ES-I3 (cell line): ENCODE data around the gene CBX5.
A peak's percentile ranks its signal among the peaks of the same experiment; 100 is the strongest.

Experiments
- H3K36me3 ChIP-seq: 2 replicates; pipeline ENCODE4 v1.6.1; 2013; ENCODE audit warnings: mild to moderate bottlenecking, low read length, control low read depth, moderate library complexity; ENCODE audit not compliant: insufficient read depth
- H3K4me1 ChIP-seq: 2 replicates; pipeline ENCODE4 v1.6.1; 2013; ENCODE audit warnings: mild to moderate bottlenecking, control low read depth, low read length; ENCODE audit not compliant: insufficient read depth
- H3K9ac ChIP-seq: 2 replicates; pipeline ENCODE4 v1.6.1; 2013; ENCODE audit warnings: low read depth, mild to moderate bottlenecking, low read length, moderate library complexity
- H3K9me3 ChIP-seq: 2 replicates; pipeline ENCODE4 v1.6.1; 2013; ENCODE audit warnings: mild to moderate bottlenecking, low read length, moderate library complexity; ENCODE audit not compliant: control insufficient read depth, insufficient read depth

The CBX5 gene

DNA sequence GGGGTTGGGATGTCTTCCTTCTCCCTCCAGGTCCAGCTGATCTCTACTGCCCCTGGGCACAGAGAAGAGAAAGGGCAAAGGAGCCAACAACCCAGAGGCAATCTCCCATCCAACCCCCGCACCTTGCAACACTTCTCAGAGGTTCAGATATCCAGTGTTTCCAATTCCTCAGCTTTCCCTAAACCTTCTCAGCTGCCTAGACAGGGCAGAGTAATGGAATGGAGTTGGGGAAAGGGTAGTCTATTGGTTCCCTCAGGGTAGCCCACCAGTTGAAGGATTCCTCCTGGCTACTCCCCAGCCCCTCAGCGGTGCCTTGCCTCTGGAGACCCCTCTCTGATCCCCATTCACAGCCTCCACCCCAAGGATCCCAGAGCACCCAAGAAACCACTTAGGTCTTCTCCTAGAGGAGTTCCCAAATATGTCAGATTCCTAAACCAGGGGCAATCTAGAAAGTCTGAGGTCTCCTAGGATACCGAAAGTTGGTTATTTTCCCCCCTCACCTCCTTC, 20.4 kb upstream of the CBX5 start:
- Histone ChIP-seq H3K9me3 (no peaks in the 10 kb centered on the region), H3K4me1 (peaks cover 34% of the 10 kb centered on the region), H3K9ac (peak overlapping the region; percentile 48; the same call in 1 of the 2 replicates), H3K36me3 (no peaks in the 10 kb centered on the region)

DNA sequence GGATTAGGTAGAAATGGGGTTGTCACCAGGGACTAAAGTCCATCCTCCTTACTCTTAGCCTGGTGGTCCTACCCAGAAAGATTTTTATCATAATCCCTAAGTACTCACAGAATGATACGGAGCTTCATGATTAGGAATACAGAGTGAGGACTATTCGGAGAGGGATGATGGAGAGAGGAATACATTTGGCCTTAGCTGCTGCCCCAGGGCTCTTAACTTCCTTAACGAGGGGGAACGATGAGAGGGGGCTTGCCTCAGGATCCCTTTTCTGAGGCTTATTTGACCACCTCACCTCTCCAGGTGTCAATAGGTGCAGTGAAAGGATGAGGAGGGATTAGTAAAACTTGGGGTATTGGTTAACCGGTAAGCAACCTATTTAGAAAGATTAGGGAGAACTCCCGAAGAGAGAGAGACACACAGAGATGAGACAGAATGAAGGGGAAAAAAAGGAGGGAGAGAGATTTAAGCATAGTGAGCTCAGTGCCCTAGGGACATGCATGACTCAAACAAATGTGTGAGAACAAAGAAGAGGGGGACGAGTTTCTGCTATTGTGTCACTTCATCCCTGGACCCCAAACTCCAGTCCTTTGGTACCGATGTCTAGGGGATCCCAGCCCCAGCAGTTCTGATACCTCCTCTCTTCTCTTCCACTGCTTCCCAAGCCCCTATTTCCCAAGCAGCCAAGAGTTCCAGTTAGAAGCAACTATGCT, 19.7 kb upstream of the CBX5 start:
- peak overlapping the region; percentile 25; the same call in 1 of the 2 replicates for H3K9ac ChIP-seq
- no peaks in the 10 kb centered on the region for H3K9me3 ChIP-seq
- H3K4me1 ChIP-seq, result peaks cover 34% of the 10 kb centered on the region
- no peaks in the 10 kb centered on the region for H3K36me3 ChIP-seq

DNA sequence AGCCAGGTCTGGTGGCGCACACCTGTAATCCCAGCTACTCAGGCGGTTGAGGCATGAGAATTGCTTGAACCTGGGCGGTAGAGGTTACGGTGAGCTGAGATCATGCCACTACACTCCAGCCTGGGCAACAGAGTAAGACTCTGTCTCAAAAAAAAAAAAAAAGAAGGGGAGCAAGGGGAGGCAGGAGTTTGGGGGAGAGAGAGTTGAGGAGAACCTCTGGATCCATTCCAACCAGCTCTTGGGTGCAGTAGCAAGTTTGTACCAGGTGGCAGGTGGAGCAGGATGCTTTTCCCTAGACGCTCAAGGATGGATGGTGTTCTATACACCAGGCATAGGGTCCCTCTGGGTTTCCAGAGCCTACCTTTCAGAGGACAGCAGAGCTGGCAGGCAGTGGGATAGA, 19.0 kb upstream of the CBX5 start:
- Histone ChIP-seq H3K4me1 (peaks cover 27% of the 10 kb centered on the region), H3K36me3 (no peaks in the 10 kb centered on the region), H3K9ac (no peak overlapping the region), H3K9me3 (no peaks in the 10 kb centered on the region)

DNA sequence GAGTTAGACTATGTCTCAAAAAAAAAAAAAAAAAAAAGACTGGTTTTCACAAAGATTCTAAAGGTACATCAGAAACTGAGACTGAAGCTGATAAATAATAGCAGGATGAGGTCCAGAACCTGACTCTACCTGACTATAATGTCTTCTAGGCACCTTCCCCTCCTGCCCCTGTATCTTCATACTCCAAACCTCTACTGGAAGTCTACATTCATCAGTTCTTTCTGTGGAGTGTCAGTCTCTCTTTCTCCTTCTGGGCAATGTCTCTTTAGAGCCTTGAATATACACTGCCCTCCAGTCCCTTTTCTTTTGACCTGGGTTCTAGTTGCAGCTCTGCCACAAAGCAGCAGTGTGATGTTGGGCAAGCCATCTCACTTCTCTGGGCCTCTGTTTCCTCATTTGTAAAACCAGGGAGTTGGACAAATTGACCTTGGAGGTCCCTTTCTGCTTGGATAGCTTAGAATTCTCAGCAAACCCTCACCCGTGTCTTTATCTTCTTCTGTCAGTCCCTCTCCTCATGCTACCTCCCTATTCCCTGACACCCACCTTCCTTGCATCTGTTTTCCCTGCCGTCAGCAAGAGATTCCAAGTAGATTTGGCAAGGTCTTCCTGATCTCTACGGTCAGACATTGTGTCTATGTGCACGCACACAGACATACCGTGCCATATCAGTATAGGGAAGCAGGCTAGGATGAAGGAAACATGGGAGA, 16.6 kb upstream of the CBX5 start:
- no peak overlapping the region for H3K9ac ChIP-seq
- no peaks in the 10 kb centered on the region for H3K36me3 ChIP-seq
- H3K4me1 ChIP-seq, result peaks cover 14% of the 10 kb centered on the region; the same call in 1 of the 2 replicates
- H3K9me3 ChIP-seq, result no peaks in the 10 kb centered on the region

DNA sequence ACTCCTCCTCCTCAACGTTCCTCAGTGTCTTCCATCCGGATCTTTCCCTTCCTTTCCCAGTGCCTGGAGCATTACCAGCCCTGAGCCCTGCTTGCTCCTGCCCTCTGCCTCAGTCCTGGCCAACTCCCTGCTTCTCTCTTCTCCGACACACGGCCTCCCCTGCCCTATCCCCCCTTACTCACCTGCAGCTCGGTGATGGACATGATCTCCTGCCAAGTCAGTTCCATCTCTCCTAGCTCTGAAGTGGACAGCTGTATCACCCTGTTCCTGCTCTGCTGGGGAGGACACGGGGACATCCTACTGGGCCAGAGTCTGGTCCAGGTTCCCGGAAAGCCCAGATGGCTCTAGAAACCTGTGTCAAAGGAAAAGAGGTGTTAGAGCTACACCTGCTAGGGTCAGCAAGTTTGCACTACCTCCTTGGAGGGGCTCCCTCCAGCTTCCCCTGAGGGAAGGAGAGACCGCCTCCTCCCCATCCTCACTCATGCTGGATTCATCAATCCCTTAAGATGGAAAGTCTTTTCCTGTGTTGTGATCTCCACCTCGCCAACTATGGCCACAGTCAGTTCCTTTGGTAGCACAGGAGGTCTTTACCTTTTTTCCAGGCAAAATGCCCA, 15.1 kb upstream of the CBX5 start:
- H3K9ac ChIP-seq, result no peak overlapping the region
- peaks cover 8% of the 10 kb centered on the region; the same call in 1 of the 2 replicates for H3K4me1 ChIP-seq

DNA sequence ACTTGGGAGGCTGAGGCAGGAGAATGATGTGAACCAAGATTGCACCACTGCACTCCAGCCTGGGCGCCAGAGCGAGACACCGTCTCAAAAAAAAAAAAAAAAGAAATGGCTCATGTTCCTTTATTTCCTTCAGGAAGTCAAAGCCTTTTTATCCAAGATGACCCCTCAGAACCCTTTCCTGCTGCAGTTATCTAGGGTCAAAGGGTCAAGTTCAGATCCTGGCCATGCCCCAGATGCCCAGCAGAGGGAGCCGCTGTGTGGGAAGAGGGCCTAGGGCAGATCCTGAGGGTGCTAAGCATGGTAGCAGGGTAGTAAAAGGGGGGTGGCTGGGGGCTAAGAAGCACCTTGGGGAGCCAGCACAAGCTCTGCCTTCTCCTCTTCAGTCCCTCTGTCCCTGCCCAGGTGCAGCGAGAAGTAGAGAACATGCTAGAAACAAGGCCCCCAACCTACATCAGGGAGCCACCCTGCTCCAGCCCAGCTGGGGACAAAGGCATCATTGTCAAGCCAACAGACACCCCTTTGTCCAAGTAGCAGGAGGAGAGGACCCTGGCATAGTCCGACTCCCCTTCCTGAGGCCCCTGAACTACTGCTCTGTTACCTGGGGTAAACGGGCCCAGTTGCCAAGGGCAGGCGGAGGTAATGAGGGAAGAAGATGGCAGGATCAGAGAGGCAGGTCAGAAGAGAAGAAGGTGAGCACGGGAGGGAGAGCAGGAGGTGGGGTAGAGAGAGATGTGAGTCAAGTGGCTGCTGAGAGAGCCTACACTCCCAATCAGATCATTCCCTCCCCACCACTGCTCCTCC, 14.4 kb upstream of the CBX5 start:
- Histone ChIP-seq H3K9me3 (no peaks in the 10 kb centered on the region), H3K36me3 (no peaks in the 10 kb centered on the region), H3K4me1 (peaks cover under 1% of the 10 kb centered on the region; the same call in 1 of the 2 replicates), H3K9ac (no peak overlapping the region)

More for the DNA sequence above, 15.1 kb upstream of the CBX5 start:
- H3K9me3 ChIP-seq, result no peaks in the 10 kb centered on the region
- no peaks in the 10 kb centered on the region for H3K36me3 ChIP-seq

DNA sequence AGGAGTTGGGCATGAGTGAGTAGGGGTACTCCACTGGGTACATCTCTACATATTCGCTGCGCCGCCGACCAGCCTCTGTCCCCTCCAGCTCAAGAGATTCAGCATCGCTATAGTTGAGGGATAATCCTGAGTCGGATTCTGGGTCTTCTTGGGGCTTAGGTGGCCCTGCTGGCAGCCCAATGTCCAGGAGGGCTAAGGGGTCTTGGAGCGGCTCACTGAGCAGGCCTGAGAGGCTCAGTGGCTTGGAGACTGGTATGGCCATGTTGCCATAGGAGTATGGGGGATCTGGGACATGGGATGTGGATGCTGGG, 13.0 kb upstream of the CBX5 start:
- Histone ChIP-seq H3K9me3 (no peaks in the 10 kb centered on the region), H3K4me1 (no peaks in the 10 kb centered on the region), H3K36me3 (no peaks in the 10 kb centered on the region), H3K9ac (no peak overlapping the region)

DNA sequence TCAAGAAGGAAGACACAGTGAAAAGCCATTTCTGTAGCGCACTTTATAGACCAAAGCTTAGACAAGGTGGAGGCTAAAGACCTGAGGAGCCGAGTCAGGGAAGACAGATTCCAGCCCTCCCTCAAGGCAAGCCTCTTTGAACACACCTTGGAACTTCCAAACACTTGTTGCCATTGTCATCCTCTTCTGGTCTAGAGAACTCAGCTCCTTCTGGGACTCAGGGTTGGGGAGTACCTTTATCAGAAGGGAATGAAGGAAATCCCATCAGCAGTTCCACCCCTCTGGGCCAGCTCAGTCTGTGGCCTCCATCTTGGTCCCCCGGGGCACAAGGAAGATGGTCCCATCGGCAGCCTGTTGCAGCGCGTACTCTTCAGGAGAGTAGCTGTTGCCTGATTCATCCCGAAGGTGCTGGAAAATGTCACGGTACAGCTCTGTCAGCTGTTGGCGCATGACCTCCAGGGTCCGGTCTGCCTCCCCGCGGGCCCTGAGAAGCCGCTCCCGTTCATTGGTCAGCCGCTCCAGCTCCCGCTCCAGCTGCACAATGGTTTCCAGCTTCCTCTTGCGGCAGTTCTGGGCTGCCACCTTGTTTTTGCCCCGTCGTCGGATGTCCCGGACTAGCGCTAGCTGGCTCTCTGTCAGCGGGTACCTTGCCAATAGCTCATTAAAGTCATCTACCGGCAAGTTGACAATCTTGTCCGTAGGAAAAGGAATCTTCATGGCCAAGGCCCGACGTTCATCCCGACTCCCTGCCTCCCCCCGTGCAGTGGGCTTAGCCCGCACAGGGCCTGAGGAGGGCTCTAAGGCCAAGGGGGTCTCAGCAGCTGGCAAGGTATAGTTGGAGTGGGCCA, 12.4 kb upstream of the CBX5 start:
- Histone ChIP-seq H3K4me1 (no peaks in the 10 kb centered on the region), H3K9me3 (no peaks in the 10 kb centered on the region), H3K36me3 (no peaks in the 10 kb centered on the region), H3K9ac (no peak overlapping the region)

DNA sequence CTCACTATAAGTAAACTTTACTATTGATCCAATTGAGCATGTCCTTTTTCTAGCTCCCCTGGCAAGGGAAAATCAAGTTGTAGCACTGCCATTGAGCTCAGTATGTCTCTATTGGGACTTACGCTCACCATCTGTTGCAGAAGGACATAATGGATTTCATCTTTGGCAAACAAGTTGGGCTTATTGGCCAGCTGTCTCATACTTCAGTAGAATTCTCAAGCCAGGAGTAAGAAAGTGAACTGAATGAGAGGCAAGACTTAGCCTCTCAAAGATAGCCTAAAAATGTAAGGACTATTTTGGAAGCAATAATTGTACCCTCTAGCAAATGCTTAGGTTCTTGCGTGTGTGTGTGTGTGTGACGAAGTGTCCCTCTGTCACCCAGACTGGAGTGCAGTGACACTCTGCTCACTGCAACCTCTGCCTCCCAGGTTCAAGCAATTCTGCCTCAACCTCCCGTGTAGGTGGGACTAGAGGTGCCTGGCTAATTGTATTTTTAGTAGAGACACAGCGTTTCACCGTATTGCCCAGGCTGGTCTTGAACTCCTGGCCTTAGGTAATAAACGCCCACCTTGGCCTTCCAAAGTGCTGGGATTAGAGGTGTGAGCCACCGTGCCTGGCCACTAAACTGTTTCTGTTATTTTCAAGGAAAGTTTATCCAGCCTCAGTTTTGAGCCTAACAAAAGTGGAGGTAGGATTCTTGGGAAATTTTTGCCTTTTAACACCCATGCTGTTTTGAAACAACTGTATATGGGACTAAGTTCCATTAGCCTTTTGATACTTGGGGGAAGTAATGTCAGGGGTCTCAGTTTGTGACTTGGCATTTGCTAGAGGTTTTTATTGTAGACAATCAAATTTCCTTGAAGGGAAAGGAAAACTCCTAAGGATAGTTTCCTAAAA, 7.6 kb upstream of the CBX5 start:
- peaks cover 5% of the 10 kb centered on the region; the same call in 1 of the 2 replicates for H3K4me1 ChIP-seq
- no peaks in the 10 kb centered on the region for H3K9me3 ChIP-seq
- H3K36me3 ChIP-seq, result peaks cover 26% of the 10 kb centered on the region

DNA sequence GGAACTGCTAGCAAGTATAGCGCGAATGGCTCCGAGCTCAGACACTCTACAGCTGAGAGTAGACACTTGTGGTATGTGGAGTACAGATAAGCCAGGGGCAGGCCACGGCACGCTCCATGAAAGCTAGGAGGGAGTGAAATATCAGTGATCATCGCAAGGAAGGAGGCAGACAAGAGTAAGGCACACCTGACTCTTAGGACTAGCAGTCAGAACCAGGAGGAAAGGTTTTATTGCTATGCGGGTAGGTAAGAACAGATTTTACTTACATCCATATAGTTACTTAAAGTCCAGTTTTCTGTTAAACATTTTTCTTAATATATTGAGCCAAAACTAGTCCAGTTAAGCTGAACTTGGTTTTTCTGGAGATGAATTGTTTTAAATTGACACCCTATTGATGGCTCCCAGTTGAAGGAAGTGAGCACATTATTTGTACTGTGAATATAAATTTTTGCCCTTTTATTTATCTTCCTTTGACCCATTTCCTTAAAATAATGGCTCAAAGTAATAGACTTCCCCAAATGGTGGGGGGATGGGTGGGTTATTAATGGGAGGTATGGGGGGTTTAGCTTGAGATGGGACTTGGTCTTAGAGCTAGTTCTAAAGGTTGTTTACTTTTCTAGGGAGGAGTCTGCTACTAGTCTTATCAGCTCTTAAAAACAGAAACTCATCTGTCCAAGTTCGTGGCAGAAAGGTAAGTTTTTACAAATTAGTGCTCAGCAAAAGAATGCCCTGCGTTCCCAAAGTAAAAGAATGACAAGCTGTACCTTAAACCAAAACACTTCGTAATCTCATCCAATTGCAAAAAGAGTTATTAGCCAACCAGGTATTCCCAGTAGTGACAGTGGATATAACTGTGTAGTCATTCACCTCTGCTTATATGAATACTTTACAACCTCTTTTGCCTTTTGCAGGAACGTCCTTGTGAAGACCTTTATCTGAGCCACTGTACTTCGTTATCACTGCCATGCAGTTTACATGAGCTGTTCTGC, 6.4 kb upstream of the CBX5 start:
- no peaks in the 10 kb centered on the region for H3K9me3 ChIP-seq
- H3K36me3 ChIP-seq, result peaks cover 38% of the 10 kb centered on the region
- H3K4me1 ChIP-seq, result peaks cover 9% of the 10 kb centered on the region
- H3K9ac ChIP-seq, result no peak overlapping the region

More for the DNA sequence above, 7.6 kb upstream of the CBX5 start:
- H3K9ac ChIP-seq, result no peak overlapping the region

DNA sequence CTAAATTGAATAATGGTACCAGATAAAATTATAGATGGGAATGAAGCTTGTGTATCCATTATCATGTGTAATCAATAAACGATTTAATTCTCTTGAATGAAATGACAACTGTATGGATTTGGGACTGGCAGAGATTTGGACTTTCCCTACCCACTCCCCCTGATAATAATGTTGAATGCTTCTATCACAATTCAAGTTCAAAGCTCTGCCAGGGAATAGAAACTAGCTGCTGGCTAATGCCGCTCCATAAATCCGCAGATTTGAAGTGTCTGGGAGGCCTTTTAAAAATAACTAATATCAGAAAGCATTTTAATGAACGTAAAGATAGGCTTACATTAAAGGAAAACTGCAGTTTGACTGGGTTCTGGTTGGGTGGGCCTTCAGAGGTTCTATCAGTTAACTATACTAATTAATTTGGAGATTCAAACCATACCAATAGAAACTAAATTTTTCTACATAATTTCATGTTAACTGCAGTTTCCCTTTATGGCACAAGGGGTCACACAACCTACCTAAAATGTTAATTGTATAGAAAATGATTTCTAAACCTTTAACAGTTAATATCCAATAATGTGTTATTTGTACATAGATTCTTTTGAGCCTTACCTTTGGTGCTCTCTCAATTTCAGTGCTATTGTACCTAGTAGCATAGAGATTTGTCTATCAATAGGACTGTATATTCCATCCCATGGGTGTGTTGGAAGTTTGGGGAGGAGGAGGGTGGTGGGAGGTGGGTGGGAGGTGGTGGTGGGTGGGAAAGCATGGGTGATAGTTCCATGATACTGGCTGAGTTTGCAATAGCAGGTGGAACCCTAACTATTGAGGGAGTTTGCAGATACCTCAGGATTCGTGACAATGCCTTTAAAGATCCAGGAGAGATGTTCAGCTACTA, 5.5 kb upstream of the CBX5 start:
- Histone ChIP-seq H3K9ac (no peak overlapping the region), H3K9me3 (no peaks in the 10 kb centered on the region), H3K36me3 (peaks cover 41% of the 10 kb centered on the region), H3K4me1 (peaks cover 9% of the 10 kb centered on the region)
